ENCODE measurements around the gene C2orf68. TPM values are rescaled to one million over a fixed set of nuclear protein-coding genes. Genes with fewer than 3 reads are reported as not detected.

The C2orf68 gene
- total and polyA plus RNA-seq, 2 of the 13 experiments (the other 11 are each of a cell fraction or from before 2014, with no cell fraction given), result 47.1 to 77.4 TPM

DNA sequence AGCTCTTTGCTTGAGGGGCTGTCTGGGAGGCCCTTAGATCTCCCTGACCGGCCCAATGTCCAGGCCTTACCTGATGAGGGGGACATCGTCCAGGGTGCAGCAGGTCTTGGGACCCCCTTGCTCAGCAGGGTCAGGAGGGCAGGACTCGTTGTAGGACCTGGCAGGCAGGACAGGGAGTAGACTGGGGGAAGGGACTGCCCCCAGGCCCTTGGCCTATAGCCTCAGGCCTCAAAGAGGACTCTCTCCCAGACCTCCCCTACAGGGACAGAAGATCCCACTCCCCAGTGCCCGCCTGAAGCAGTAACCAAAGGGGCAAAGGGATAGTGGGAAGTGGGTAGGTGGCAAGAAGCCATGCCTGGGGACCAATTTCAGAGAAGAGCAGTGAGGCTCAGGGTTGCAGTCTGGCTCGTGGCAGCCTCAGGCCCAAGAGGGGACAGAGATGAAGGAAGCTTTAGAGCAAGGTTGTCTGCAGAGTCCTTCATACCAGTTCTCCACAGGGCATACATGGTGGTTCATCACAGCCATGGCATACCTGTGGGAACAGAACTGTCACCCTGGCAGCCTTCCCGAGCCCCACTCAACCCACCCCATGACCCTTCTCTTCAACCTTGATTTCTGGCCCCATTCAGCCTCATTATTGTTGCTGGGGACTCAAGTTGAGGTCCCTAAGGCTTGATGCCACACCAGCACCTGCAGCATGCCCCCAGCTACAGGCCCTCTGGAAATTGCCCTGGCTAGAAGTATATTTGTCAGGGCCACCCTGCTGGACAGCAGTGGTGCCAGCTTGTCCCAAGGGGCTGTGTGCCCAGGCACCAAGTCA is 10.7 kb downstream of the C2orf68 start (continued):
- TF ChIP-seq PCBP1 (IDR thresholded peaks at IDR 0.05; ENCODE audit: borderline replicate concordance, low read depth, low read length) (no peak), POLR2AphosphoS5 (IDR thresholded peaks at IDR 0.05; ENCODE audit: low read depth, low read length) (0 out of 2 replicates have a peak, but pooled peaks have one; percentile 15), EZH2 (conservative IDR thresholded peaks at IDR 0.05; ENCODE audit: low read depth, low read length) (no peak), CHD4 (IDR thresholded peaks at IDR 0.05; ENCODE audit: borderline replicate concordance, low read length) (no peak), EHMT2 (IDR thresholded peaks at IDR 0.05; ENCODE audit: borderline replicate concordance, low read depth, low read length) (no peak), CHD2 (IDR thresholded peaks at IDR 0.05; ENCODE audit: low read depth, low read length) (no peak), TARDBP (CRISPR knock-in tag; IDR thresholded peaks at IDR 0.05) (no peak), BHLHE40 (IDR thresholded peaks at IDR 0.05; ENCODE audit: low read length) (no peak), ZBTB20 (CRISPR knock-in tag; IDR thresholded peaks at IDR 0.05; ENCODE audit: borderline replicate concordance, low read depth) (0 out of 2 replicates have a peak, but pooled peaks have one; percentile 10), SSRP1 (CRISPR knock-in tag; IDR thresholded peaks at IDR 0.05) (peak; percentile 36; the same call in 1 of the 2 replicates), PRPF4 (IDR thresholded peaks at IDR 0.05; ENCODE audit: low read depth, low read length, poor library complexity, severe bottlenecking) (no peak), SUZ12 (IDR thresholded peaks at IDR 0.05; ENCODE audit: low read depth, low read length) (no peak)
- TF ChIP-seq, protein P1, sequence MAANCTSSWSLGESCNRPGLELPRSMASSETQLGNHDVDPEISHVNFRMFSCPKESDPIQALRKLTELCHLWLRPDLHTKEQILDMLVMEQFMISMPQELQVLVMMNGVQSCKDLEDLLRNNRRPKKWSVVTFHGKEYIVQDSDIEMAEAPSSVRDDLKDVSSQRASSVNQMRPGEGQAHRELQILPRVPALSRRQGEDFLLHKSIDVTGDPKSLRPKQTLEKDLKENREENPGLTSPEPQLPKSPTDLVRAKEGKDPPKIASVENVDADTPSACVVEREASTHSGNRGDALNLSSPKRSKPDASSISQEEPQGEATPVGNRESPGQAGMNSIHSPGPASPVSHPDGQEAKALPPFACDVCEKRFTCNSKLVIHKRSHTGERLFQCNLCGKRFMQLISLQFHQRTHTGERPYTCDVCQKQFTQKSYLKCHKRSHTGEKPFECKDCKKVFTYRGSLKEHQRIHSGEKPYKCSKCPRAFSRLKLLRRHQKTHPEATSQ (CRISPR knock-in tag; IDR thresholded peaks at IDR 0.05; ENCODE audit: borderline replicate concordance), result no peak
- TF ChIP-seq, protein P2, sequence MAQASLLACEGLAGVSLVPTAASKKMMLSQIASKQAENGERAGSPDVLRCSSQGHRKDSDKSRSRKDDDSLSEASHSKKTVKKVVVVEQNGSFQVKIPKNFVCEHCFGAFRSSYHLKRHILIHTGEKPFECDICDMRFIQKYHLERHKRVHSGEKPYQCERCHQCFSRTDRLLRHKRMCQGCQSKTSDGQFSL (CRISPR knock-in tag; IDR thresholded peaks at IDR 0.05), result no peak
